Measurements from ENCODE around the gene CCAR1. TPM values are rescaled to one million over a fixed set of nuclear protein-coding genes. Genes with fewer than 3 reads are reported as not detected.
"Not testable (repeated sequence)": the region's sequence is repeated elsewhere in the genome, so short reads cannot be mapped to it uniquely, and the experiment has no call there.

The CCAR1 gene
- polyA plus RNA-seq (2013, experiment 1 of 2; ENCODE audit: insufficient read length): 75.9 TPM
- polyA plus RNA-seq (2013, experiment 2 of 2; ENCODE audit: insufficient read length): 68.0 TPM

GRCh38 chr10:68720793-68721672 lies at the start of gene CCAR1:
Gene CCAR1, plus strand, starts transcription at chr10:68721239. Its CDS starts 1,266 bp downstream, at chr10:68722505.
- peak; percentile 100 for DNase-seq

DNA sequence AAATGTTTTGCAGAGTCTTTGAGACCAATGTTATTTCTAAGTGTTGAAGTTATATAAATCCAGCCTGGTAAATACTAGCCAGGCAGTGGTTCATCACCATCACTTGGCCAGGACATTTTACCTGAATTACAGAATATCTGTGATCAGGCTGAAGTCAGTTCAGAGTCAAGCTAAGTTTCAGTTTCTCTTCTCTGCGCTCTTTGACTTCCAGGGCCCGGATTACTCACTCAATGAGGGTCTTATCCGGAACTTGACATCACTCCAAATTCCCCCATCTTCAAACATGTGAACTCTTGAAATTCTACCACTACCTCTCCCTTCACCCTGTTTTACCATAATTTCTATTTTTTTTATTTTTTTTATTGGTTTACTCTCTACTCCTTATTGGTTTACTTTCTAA lies 36.6 kb upstream of the CCAR1 start:
- DNase-seq: no peak

GRCh38 chr10:68696018-68696417 lies 25.0 kb upstream of the CCAR1 start:
- DNase-seq: no peak

DNA sequence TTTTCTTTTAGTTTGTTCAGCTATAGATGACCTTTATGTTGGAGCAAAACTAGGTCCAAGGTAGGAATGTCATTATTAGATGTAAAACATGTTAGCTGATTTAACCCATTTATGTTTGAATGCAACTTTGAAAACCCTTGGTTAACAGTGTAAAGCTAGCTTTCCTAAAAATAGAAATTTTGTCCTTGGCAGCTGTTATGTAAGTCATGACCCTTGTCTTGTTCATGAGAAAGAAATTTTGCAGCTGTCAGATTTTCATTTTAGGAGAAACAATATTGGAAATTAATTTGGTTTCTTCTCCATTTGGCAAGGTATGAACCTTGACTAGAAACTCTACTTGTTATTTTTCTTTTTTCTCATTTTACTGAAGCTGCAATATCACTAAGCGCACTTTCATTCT lies 23.9 kb upstream of the CCAR1 start:
- DNase-seq: no peak

- DNase-seq: no peak
Observed at GRCh38 chr10:68700197-68700596, 20.8 kb upstream of the CCAR1 start.

GRCh38 chr10:68705548-68705947 lies 15.5 kb upstream of the CCAR1 start:
- no peak for DNase-seq

DNA sequence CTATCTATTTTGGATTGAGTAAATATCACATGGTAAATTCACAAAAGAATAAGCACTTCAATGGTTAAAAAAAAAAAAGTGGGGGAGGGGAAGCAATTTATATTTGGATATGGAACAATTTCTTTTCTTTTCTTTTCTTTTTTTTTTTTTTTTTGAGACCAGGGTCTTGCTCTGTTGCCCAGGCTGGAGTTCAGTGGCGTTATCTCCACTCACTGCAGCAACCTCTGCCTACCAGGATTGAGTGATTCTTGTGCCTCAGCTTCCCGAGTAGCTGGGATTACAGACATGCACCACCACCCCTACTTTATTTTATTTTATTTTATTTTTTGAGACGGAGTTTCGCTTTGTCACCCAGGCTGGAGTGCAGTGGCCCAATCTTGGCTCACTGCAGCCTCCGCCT lies 12.1 kb upstream of the CCAR1 start:
- DNase-seq: not testable (repeated sequence)

- DNase-seq: not testable (repeated sequence)
Observed at GRCh38 chr10:68713065-68713464, 8.0 kb upstream of the CCAR1 start.

- DNase-seq: no peak
Observed at GRCh38 chr10:68717435-68717834, 3.6 kb upstream of the CCAR1 start.

DNA sequence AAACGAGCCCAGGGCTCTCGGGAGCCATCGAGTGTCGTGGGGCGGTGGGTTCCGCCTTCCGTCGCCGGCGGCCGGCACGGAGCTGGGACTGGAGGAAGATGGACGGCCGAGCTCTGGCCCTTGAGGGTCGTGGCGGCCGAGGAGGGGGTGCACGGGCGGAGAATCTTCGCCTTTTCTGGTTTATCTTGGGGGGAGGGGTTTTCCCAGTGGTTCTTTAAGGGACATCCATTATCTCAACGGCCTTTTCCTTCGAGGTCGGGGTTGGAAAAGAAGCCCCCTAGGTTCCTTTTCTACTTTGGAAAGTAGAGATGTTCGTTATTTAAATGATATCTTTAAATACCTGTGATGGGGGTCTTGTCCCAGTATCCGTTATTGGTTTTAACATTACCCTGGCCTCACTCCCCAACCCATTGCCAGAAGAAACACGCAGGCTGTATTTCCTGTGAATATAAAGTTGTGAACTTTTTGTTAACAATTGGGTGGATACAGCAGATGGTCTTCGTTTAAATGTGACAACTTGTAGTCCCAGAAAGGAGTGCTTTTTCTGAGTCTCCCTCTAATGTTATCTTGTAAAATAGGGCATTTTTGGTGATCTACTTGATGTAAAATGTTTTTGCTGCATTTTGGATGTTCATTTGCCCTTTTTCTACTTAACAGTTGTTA lies 765 bp downstream of the CCAR1 start:
- no peak for DNase-seq

DNA sequence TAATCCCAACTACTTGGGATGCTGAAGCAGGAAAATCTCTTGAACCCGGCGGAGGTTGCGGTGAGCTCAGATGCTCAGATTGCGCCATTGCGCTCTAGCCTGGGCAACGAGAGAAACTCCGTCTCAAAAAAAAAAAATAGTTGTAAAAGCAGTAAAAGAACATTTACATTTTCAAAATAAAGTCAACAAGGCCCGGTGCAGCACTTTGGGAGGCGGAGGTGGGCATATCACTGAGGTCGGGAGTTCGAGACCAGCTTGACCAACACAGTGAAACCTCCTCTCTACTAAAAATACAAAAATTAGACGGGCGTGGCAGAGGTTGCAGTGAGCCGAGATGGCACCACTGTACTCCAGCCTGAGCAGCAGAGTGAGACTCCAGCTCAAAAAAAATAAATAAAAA lies 4.0 kb downstream of the CCAR1 start:
- no peak for DNase-seq

DNA sequence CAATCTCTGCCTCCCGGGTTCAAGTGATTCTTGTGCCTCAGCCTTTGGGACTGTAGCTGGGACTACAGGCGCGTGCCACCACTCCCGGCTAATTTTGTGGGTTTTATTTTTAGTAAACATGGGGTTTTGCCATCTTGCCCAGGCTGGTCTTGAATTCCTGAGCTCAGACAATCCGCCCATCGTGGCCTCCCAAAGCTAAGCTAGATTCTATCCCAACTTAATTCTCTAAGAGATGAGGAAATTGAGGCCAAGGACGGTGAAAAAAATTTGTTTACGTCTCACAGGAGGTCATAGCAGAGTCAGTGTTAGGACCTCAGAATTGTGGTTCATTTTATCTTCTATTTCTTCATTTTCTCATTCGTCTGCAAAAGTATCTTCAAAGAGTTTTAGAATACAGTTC lies 6.1 kb downstream of the CCAR1 start:
- DNase-seq: no peak

- no peak for DNase-seq
Observed at GRCh38 chr10:68732651-68733050, 11.6 kb downstream of the CCAR1 start.

GRCh38 chr10:68734349-68734748 lies 13.3 kb downstream of the CCAR1 start:
- DNase-seq: no peak

GRCh38 chr10:68735119-68735518 lies 14.1 kb downstream of the CCAR1 start:
- no peak for DNase-seq

DNA sequence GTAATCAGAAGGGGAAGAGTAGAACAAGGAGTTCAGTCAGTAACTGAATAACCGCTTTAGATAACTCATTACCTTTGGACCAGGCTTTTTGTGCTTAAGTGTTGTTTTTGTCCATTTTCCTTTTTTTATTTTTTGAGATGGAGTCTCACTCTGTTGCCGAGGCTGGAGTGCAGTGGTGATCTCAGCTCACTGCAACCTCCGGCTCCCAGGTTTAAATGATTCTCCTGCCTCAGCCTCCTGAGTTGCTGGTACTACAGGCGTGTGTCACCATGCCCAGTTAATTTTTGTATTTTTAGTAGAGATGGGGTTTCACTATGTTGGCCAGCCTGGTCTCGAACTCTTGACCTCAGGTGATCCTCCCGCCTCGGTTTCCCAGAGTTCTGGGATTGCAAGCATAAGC lies 14.7 kb downstream of the CCAR1 start:
- DNase-seq: not testable (repeated sequence)

- DNase-seq: not testable (repeated sequence)
Observed at GRCh38 chr10:68740676-68741075, 19.6 kb downstream of the CCAR1 start.

DNA sequence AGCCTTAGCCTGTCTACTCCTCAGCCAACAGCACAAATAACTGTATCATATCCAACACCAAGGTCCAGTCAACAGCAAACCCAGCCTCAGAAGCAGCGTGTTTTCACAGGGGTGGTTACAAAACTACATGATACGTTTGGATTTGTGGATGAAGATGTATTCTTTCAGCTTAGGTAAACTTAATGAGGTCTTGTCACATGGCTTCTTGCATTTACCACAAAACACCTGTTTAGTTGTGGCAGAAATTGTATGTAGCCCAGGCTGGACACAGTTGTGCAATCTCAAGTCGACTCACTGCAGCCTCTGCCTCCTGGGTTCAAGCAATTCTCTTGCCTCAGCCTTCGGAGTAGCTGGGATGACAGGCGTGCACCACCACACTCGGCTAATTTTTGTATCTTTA lies 21.4 kb downstream of the CCAR1 start:
- DNase-seq: no peak

- no peak for DNase-seq
Observed at GRCh38 chr10:68752711-68753350, 31.8 kb downstream of the CCAR1 start.

GRCh38 chr10:68756246-68756645 lies 35.2 kb downstream of the CCAR1 start:
- DNase-seq: no peak

DNA sequence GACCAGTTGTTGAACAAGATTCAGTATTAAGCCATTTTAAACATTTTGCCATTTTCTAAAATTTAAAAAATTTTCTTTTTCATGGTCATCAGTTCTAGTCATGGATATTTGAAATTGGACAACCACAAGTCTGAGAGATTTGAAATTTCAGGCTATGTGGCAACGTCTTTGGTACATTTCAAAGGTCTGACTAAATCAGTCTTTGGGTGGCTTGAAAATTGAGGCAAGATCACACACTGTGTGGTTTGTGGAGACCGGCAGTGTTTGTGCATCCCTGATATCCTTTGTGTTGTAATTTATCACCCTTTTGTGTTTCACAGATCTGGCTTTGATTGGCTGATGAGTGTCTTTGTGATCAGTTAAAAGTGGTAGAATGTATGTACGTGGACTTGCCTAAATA lies 35.7 kb downstream of the CCAR1 start:
- no peak for DNase-seq

- DNase-seq: no peak
Observed at GRCh38 chr10:68759223-68759863, 38.3 kb downstream of the CCAR1 start.

GRCh38 chr10:68759967-68760366 lies 38.9 kb downstream of the CCAR1 start:
- DNase-seq: no peak
